HepG2 (cell line): ENCODE results near the gene HP1BP3. TPM values are rescaled to one million over a fixed set of nuclear protein-coding genes. Genes with fewer than 3 reads are reported as not detected.

ENCODE experiments used
- ATAC-seq: fragments of 200-7000 bp; cut with Tn5 transposase; 3 replicates; pipeline ENCODE4 v1.9.1; 2020; ENCODE audit warnings: mild to moderate bottlenecking, moderate library complexity
- BruUV-seq: library from RNA; stranded (reverse); fragments of 400-500 nt; replicated peaks from 2 replicates; lab custom pipeline; 2021; lab: Mats Ljungman, UMichigan
- CTCF ChIA-PET: fragments of 300-600 bp; formaldehyde crosslinking; extraction: SDS; loops from one replicate; lab custom pipeline; 2021; ENCODE audit warnings: low total read pairs, inconsistent platforms, low intra/inter-chr PET ratio; lab: Yijun Ruan, JAX
- POLR2A ChIA-PET: fragments of 350-600 bp; sonication (Branson Sonifier 250); formaldehyde crosslinking; loops from one replicate; lab custom pipeline; 2020; ENCODE audit warnings: antibody characterized with exemption, inconsistent platforms; lab: Yijun Ruan, JAX
- DNase-seq: peaks from one replicate; pipeline ENCODE4 v3.0.0-alpha.2; 2015; ENCODE audit warnings: low spot score
- FAIRE-seq: peaks from 3 replicates; lab custom pipeline; 2011; peaks lifted over from hg19 to GRCh38; lab: Jason Lieb, UNC
- H2AFZ ChIP-seq: one replicate; pipeline ENCODE4 v1.6.1; 2011; ENCODE audit warnings: low read length, inconsistent platforms
- H3K27ac ChIP-seq: fragments of 300-600 bp; 3 replicates; pipeline ENCODE4 v1.8.0; 2011; ENCODE audit warnings: mixed run types, mild to moderate bottlenecking, mixed read lengths, low read length, inconsistent platforms; ENCODE audit not compliant: insufficient read depth; ENCODE audit errors: extremely low read length
- H3K27me3 ChIP-seq, 2 experiments: fragments of 200-600 bp in 1 of 2; 2 replicates in 1 of 2; 3 replicates in 1 of 2; pipeline versions ENCODE4 v1.6.0 to v1.8.0; 2011; ENCODE audit warnings: low read length in 2 of 2, mild to moderate bottlenecking in 2 of 2, moderate library complexity in 2 of 2, inconsistent platforms in 1 of 2; ENCODE audit not compliant: insufficient read depth in 2 of 2, control insufficient read depth in 1 of 2
- H3K36me3 ChIP-seq, 2 experiments: fragments of 200-600 bp in 1 of 2; replicated peaks in 1 of 2; 2 replicates in 1 of 2; 3 replicates in 1 of 2; pipeline versions ENCODE4 v1.5.1 to v1.8.0; 2011; ENCODE audit warnings: low read length in 2 of 2, inconsistent platforms in 1 of 2; ENCODE audit not compliant: insufficient read depth in 2 of 2, control insufficient read depth in 1 of 2
- H3K4me1 ChIP-seq: 2 replicates; pipeline ENCODE4 v1.5.1; 2012; ENCODE audit warnings: low read length, inconsistent platforms; ENCODE audit not compliant: insufficient read depth
- H3K4me2 ChIP-seq: 2 replicates; pipeline ENCODE4 v1.6.0; 2011; ENCODE audit warnings: low read depth, low read length, inconsistent platforms
- H3K4me3 ChIP-seq, 3 experiments: fragments of 200-600 bp in 1 of 3; sonication (generic), shearing (Covaris generic) in 1 of 3; replicated peaks in 1 of 3; 2 replicates each; pipeline ENCODE4 v1.5.1; 2011 to 2016; ENCODE audit warnings: low read length in 3 of 3, inconsistent platforms in 2 of 3, low read depth in 2 of 3, mild to moderate bottlenecking in 2 of 3, control low read depth in 1 of 3, mixed read lengths in 1 of 3; ENCODE audit not compliant: insufficient read depth in 1 of 3
- H3K79me2 ChIP-seq: one replicate; pipeline ENCODE4 v1.6.1; 2011; ENCODE audit warnings: low read length, inconsistent platforms; ENCODE audit not compliant: insufficient read depth
- H3K9ac ChIP-seq: 2 replicates; pipeline ENCODE4 v1.6.0; 2011; ENCODE audit warnings: mild to moderate bottlenecking, low read depth, low read length, inconsistent platforms; ENCODE audit not compliant: insufficient read depth
- H3K9me3 ChIP-seq: 2 replicates; pipeline ENCODE4 v1.5.1; 2012; ENCODE audit warnings: mild to moderate bottlenecking, low read length
- H4K20me1 ChIP-seq: 2 replicates; pipeline ENCODE4 v1.6.0; 2011; ENCODE audit warnings: inconsistent platforms, mild to moderate bottlenecking, low read length, moderate library complexity; ENCODE audit not compliant: insufficient read depth
- DNMT3B ChIP-seq: conservative IDR thresholded peaks from 2 replicates; pipeline ENCODE4 v1.6.1; 2016; ENCODE audit warnings: missing biosample characterization, control low read depth
- KLF11 ChIP-seq: IDR thresholded peaks from 2 replicates; pipeline ENCODE4 v1.6.1; 2016; ENCODE audit warnings: missing compliant biosample characterization
- MTF1 ChIP-seq: sonication (generic); formaldehyde crosslinking; IDR thresholded peaks from 2 replicates; pipeline ENCODE4 v1.5.0; 2020; ENCODE audit warnings: missing genetic modification reagents
- MYC ChIP-seq: sonication (generic); formaldehyde crosslinking; IDR thresholded peaks from 2 replicates; pipeline ENCODE4 v1.9.0; 2021; ENCODE audit warnings: missing genetic modification reagents, borderline replicate concordance
- NRL ChIP-seq: sonication (generic); formaldehyde crosslinking; IDR thresholded peaks from 2 replicates; pipeline ENCODE4 v1.5.0; 2020; ENCODE audit warnings: missing genetic modification reagents, mild to moderate bottlenecking, moderate library complexity, borderline replicate concordance
- POLR2AphosphoS2 ChIP-seq: IDR thresholded peaks from 2 replicates; pipeline ENCODE4 v1.6.1; 2011; ENCODE audit warnings: low read depth, low read length, improper control_type of control experiment
- SAFB2 ChIP-seq: sonication (generic); formaldehyde crosslinking; IDR thresholded peaks from 2 replicates; pipeline ENCODE4 v1.5.1; 2020; ENCODE audit warnings: missing genetic modification reagents, low read depth, mild to moderate bottlenecking, borderline replicate concordance
- STAT5B ChIP-seq: sonication (generic); formaldehyde crosslinking; IDR thresholded peaks from 2 replicates; pipeline ENCODE4 v1.4.0; 2020; ENCODE audit warnings: missing genetic modification reagents
- THAP8 ChIP-seq: sonication (generic); formaldehyde crosslinking; IDR thresholded peaks from 2 replicates; pipeline ENCODE4 v1.5.1; 2020; ENCODE audit warnings: missing genetic modification reagents, mild to moderate bottlenecking, borderline replicate concordance
- ZNF143 ChIP-seq: sonication (generic); formaldehyde crosslinking; IDR thresholded peaks from 2 replicates; pipeline ENCODE4 v1.4.0; 2020; ENCODE audit warnings: missing genetic modification reagents
- ZNF383 ChIP-seq: sonication (generic); formaldehyde crosslinking; IDR thresholded peaks from 2 replicates; pipeline ENCODE4 v1.4.0; 2020; ENCODE audit warnings: missing genetic modification reagents, mild to moderate bottlenecking, borderline replicate concordance
- ZNF430 ChIP-seq: sonication (generic); formaldehyde crosslinking; IDR thresholded peaks from 2 replicates; pipeline ENCODE4 v1.9.0; 2021; ENCODE audit warnings: mild to moderate bottlenecking, missing genetic modification reagents
- ZNF546 ChIP-seq: sonication (generic); formaldehyde crosslinking; conservative IDR thresholded peaks from 2 replicates; pipeline ENCODE4 v1.8.1; 2023; ENCODE audit warnings: mild to moderate bottlenecking, missing genetic modification reagents
- ZSCAN25 ChIP-seq: sonication (generic); formaldehyde crosslinking; IDR thresholded peaks from 2 replicates; pipeline ENCODE4 v1.8.0; 2022; ENCODE audit warnings: mild to moderate bottlenecking, missing genetic modification reagents
- WGBS: methylation state at CpG from one replicate; pipeline ENCODE4 v1.1.6; 2017; ENCODE audit warnings: low lambda C conversion rate; 5-methylcytosine and 5-hydroxymethylcytosine counted together
- in situ Hi-C: cut with HindIII; loops from 2 replicates; pipeline ENCODE4 v1.10.0; 2017; ENCODE audit warnings: low pct_unique_long_range_greater_than_20kb; ENCODE audit not compliant: extremely low pct_ligation_motif_present
- intact Hi-C: fragments of 100-400 bp; cut with micrococcal nuclease; formaldehyde crosslinking; loops from one replicate; pipeline ENCODE4 v1.10.0; 2022; ENCODE audit not compliant: unreplicated experiment
- polyA plus RNA-seq, 8 experiments: library from polyadenylated mRNA; depleted of rRNA in 3 of 8; stranded (reverse) in 7 of 8; unstranded in 1 of 8; fragments of >200 nt; fragmentation: Illumina TruSeq in 4 of 8; extraction: Trizol in 4 of 8; gene quantifications; 2 replicates each; pipeline versions ENCODE4 v1.2.1 to v1.2.3, GENCODE V29; 2011 to 2016; ENCODE audit warnings: low read depth in 4 of 8, missing spikeins in 1 of 8, mixed read lengths in 1 of 8; ENCODE audit not compliant: insufficient read depth in 1 of 8
- total RNA-seq, 5 experiments: library from RNA; depleted of rRNA; stranded (reverse); fragments of >200 nt; fragmentation: Illumina TruSeq; extraction: Trizol; gene quantifications; 2 replicates each; pipeline ENCODE4 v1.2.3, GENCODE V29; 2016; ENCODE audit warnings: low read depth in 1 of 5
- TF ChIP-seq, protein P1 (sequence below), 2 experiments: sonication (generic) in 1 of 2; formaldehyde crosslinking in 1 of 2; IDR thresholded peaks; 2 replicates each; pipeline versions ENCODE4 v1.4.0 to v1.6.1; 2018 to 2020; ENCODE audit warnings: missing genetic modification reagents in 2 of 2, borderline replicate concordance in 1 of 2, low read depth in 1 of 2, mild to moderate bottlenecking in 1 of 2, missing biosample characterization in 1 of 2
- TF ChIP-seq, protein P2 (sequence below): IDR thresholded peaks from 2 replicates; pipeline ENCODE4 v1.6.1; 2016; ENCODE audit warnings: control low read depth

HP1BP3 gene
- total and polyA plus RNA-seq, 2 of the 13 experiments (the other 11 are each of a cell fraction or from before 2014, with no cell fraction given): 98.5 to 137 TPM

- no peak for TF ChIP-seq POLR2AphosphoS2
- no peak for TF ChIP-seq ZNF430
- TF ChIP-seq NRL (CRISPR knock-in tag): no peak
- no peak for TF ChIP-seq STAT5B (CRISPR knock-in tag)
- TF ChIP-seq ZNF383 (CRISPR knock-in tag): no peak
- no peak for TF ChIP-seq ZNF143
- TF ChIP-seq, all 625 proteins: peak for 0
- no peak overlapping the region for H3K9ac ChIP-seq
- H3K27me3 ChIP-seq: no peaks in the 10 kb centered on the region
- FAIRE-seq (no peak), ATAC-seq (no peak), DNase-seq (no peak)
- H4K20me1 ChIP-seq: no peaks in the 10 kb centered on the region
- H3K4me1 ChIP-seq: no peaks in the 10 kb centered on the region
- in situ Hi-C loops (no loop called here), intact Hi-C loops (no loop called here)
- 98% methylated on average over 2 of the region's 2 CpGs for WGBS
- no peaks in the 10 kb centered on the region for H3K9me3 ChIP-seq
- no TSS peak for BruUV-seq
- H3K4me2 ChIP-seq: no peak overlapping the region
- ChIA-PET POLR2A (no interaction called here), CTCF (no interaction called here)
- H3K36me3 ChIP-seq: peaks cover 17 to 47% of the 10 kb centered on the region in 2 experiments
- H2AFZ ChIP-seq: no peak overlapping the region
- H3K27ac ChIP-seq: no peak overlapping the region
- H3K4me3 ChIP-seq: no peak overlapping the region
- no peaks in the 10 kb centered on the region for H3K79me2 ChIP-seq
Measured at GRCh38 chr1:20740781-20741180, 46.3 kb downstream of the HP1BP3 start.

DNA sequence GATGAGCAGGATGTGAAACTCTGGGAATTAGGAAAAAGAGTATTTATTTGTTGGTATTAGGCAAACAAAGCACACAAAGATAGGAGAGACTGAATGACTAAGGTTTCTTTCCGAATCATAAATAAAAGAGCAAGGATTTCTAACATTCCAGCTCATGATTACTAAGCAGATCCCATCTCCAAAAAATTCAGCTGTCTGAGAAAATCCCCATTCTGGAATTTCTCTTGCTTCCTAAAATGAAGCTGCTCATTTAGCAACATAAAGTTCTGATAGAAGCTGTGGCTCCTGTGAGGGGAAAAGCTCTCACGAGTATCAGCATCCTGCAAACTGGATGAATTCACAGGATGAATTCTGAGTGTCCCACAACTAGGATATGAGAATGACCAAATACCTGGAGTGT, 47.9 kb downstream of the HP1BP3 start:
- WGBS: 85% methylated on average over 2 of the region's 2 CpGs
- DNase-seq (no peak), FAIRE-seq (no peak), ATAC-seq (no peak)
- peaks cover 10 to 31% of the 10 kb centered on the region in 2 experiments for H3K36me3 ChIP-seq
- H3K27me3 ChIP-seq: no peaks in the 10 kb centered on the region
- BruUV-seq: no TSS peak
- no peaks in the 10 kb centered on the region for H3K4me1 ChIP-seq
- intact Hi-C loops (no loop called here), in situ Hi-C loops (no loop called here)
- ChIA-PET POLR2A (no interaction called here), CTCF (no interaction called here)
- H3K79me2 ChIP-seq: no peaks in the 10 kb centered on the region
- H3K9me3 ChIP-seq: no peaks in the 10 kb centered on the region
- no peak overlapping the region for H2AFZ ChIP-seq
- no peak overlapping the region for H3K4me3 ChIP-seq
- no peak overlapping the region for H3K27ac ChIP-seq
- no peaks in the 10 kb centered on the region for H4K20me1 ChIP-seq
- H3K4me2 ChIP-seq: no peak overlapping the region
- H3K9ac ChIP-seq: no peak overlapping the region
- TF ChIP-seq, protein P1, sequence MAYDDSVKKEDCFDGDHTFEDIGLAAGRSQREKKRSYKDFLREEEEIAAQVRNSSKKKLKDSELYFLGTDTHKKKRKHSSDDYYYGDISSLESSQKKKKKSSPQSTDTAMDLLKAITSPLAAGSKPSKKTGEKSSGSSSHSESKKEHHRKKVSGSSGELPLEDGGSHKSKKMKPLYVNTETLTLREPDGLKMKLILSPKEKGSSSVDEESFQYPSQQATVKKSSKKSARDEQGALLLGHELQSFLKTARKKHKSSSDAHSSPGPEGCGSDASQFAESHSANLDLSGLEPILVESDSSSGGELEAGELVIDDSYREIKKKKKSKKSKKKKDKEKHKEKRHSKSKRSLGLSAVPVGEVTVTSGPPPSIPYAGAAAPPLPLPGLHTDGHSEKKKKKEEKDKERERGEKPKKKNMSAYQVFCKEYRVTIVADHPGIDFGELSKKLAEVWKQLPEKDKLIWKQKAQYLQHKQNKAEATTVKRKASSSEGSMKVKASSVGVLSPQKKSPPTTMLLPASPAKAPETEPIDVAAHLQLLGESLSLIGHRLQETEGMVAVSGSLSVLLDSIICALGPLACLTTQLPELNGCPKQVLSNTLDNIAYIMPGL (CRISPR knock-in tag; IDR thresholded peaks at IDR 0.05; ENCODE audit: borderline replicate concordance in 1 of 2, low read depth in 1 of 2): no peak
- TF ChIP-seq THAP8: no peak
- TF ChIP-seq ZSCAN25 (CRISPR knock-in tag): no peak
- no peak for TF ChIP-seq MYC
- TF ChIP-seq, protein P2, sequence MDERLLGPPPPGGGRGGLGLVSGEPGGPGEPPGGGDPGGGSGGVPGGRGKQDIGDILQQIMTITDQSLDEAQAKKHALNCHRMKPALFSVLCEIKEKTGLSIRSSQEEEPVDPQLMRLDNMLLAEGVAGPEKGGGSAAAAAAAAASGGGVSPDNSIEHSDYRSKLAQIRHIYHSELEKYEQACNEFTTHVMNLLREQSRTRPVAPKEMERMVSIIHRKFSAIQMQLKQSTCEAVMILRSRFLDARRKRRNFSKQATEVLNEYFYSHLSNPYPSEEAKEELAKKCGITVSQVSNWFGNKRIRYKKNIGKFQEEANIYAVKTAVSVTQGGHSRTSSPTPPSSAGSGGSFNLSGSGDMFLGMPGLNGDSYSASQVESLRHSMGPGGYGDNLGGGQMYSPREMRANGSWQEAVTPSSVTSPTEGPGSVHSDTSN: no peak
- TF ChIP-seq DNMT3B: no peak
- no peak for TF ChIP-seq MTF1 (CRISPR knock-in tag)
- no peak for TF ChIP-seq ZNF546 (CRISPR knock-in tag)
- no peak for TF ChIP-seq SAFB2 (CRISPR knock-in tag)
- no peak for TF ChIP-seq KLF11 (CRISPR knock-in tag)
